Amniotic stem cell (primary cell): ENCODE measurements around the gene RGS8.

Source experiments
- DNase-seq: peaks from one replicate; lab custom pipeline; 2025; lab: John Stamatoyannopoulos, UW

RGS8 gene

GRCh38 chr1:182639330-182639729, 45.1 kb downstream of the RGS8 start:
- no peak for DNase-seq

GRCh38 chr1:182637769-182638168, 46.6 kb downstream of the RGS8 start:
- no peak for DNase-seq

- DNase-seq = no peak
Measured at GRCh38 chr1:182635871-182636270, 48.5 kb downstream of the RGS8 start.
